Endometrium (tissue), 2 donors: ENCODE results near the gene KIAA0825.

Source experiments
- FAIRE-seq: peaks from 2 replicates; lab custom pipeline; 2012; peaks lifted over from hg19 to GRCh38; lab: Jason Lieb, UNC
- donor health status: control.
- donor health status: control.

The KIAA0825 gene

DNA sequence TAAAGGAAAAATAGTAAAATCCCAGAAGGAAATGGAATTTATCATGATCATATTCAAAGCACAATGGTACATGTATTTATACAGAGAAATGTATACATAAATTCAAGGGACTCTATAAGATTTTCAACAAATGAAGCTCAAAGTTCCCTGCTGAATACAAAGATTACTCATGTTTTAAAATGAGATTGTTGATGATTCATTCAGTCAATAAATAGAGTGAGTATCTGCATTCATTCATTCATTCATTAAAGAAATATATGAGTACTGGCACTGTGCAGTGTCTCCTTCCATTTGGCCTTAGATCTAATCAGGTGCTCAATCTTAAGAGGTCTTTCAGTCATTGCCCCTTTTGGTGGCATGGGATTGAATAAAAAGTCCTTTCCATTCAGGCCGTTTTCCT lies 310.0 kb downstream of the KIAA0825 start:
- FAIRE-seq: no peak

GRCh38 chr5:94304146-94304545 lies 314.3 kb downstream of the KIAA0825 start:
- no peak for FAIRE-seq

DNA sequence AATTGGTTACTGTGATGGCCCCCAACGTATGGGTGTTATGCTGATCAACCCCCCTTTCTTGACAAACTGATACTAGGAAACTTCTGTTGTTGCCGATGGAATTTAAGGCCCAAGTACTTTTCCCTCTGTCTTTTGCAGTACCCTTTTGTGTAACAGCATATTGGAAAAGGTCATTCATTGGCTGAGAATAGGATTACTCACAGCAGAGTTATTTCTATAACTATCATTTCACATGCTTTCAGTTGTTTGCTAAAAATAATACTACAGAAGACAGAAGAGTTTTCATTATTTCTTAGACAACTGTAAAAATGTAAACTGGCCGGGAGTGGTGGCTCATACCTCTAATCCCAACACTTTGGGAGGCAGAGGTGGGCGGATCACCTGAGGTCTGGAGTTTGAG lies 329.5 kb downstream of the KIAA0825 start:
- FAIRE-seq: no peak

GRCh38 chr5:94285984-94286383 lies 332.4 kb downstream of the KIAA0825 start:
- FAIRE-seq: no peak

GRCh38 chr5:94283093-94283492 lies 335.3 kb downstream of the KIAA0825 start:
- FAIRE-seq: no peak

- no peak for FAIRE-seq
Measured at GRCh38 chr5:94281236-94281801, 337.1 kb downstream of the KIAA0825 start.

- no peak for FAIRE-seq
Measured at GRCh38 chr5:94276751-94277150, 341.7 kb downstream of the KIAA0825 start.

DNA sequence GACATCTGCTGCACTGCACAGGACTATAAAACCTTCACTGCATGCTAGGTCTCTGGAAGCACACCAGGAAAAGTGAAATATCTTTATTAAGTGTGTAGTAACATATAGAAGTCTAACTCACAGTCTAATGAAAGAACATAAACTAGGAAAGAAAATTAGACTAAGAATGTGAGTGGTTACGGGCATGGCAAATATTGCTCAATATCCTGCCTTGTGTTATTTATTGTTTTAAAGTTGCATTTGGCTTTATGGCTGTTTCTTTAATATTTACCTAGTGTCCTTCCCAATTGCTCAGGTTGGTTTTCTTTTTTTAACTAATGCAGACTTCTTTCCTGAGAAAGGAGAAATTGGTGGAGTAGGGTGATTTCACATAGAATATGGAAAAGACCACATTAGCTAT lies 342.4 kb downstream of the KIAA0825 start:
- FAIRE-seq: no peak

GRCh38 chr5:94274707-94275106 lies 343.7 kb downstream of the KIAA0825 start:
- no peak for FAIRE-seq

- no peak for FAIRE-seq
Measured at GRCh38 chr5:94268226-94268625, 350.2 kb downstream of the KIAA0825 start.

DNA sequence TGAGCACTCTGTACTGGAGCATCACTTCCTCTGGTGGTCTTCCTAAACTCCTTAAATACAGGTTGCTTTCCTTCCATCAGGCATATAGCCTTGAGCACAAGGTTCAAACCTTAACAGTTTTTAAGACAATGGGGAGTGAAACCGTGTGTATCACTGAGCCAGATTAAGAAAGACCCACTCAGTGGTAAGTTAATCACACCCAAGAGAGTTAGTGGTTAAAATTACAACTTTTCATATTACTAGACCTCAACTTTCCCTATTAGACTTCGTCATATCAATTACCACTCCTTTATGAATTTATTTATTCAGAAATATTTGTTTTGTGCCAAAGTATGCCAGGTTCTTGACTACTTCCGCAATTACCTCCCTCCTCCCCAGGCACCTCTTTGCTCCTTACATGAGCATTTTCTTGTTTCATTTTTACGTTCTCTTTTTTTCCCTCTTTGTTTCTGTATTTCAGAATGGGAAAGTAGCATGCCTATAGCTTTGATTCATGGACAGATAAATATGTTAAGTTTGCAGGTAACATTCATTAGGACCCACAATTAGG lies 351.0 kb downstream of the KIAA0825 start:
- FAIRE-seq: no peak

DNA sequence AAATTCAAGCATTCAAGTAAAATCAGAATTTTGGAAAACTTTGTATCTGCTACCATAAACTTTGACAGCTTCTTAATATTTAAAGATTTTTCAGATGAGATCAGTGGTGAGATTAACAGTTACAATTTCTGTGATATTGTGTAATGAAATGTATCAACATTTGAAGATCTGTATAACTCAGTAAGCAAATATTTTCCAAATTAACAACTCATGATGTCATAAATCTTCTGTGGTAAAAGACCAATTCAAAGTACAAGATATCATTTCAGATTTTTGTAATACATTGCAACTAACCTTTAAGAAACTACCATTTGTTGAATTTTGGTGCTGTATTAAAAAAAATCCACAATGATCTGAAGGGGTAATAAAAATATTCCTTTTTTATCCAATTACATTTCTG lies 352.2 kb downstream of the KIAA0825 start:
- FAIRE-seq: peak; percentile 23

DNA sequence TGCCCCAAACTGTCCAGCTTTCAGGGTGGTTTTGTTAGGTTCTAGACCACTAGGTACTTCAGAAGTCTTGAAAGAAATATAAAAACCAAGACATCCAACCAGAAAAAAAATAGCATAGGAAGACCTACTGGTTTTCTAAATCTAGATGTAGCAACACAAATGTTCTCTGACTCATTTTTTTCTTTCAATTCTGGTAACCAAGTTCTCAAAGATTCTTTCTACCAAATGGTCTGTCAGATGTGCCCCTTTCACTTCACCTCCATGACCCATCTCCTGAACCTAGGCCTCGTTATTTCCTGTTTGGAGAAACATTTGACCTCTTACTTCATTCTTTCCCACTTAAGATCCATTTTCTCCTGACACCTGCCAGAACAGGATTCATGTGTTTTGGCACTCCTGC lies 355.3 kb downstream of the KIAA0825 start:
- no peak for FAIRE-seq

DNA sequence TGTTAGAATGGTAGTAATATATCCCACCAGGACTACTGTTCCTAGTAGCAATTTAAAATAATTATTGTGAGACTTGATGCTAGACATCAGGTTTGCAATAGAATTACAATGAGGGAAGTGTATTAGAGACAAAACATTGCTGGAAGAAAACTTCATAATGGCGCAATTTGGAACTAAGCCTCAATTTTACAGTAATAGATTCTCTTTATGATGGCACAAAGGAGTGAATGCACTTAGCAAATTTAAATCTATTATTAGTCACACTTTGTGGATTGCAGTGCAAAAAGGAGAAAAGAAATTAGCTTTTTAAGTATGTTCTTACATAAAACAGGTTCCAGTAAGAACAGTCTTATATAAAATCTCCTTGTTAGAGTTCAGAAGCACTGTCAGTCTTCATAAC lies 358.3 kb downstream of the KIAA0825 start:
- no peak for FAIRE-seq

DNA sequence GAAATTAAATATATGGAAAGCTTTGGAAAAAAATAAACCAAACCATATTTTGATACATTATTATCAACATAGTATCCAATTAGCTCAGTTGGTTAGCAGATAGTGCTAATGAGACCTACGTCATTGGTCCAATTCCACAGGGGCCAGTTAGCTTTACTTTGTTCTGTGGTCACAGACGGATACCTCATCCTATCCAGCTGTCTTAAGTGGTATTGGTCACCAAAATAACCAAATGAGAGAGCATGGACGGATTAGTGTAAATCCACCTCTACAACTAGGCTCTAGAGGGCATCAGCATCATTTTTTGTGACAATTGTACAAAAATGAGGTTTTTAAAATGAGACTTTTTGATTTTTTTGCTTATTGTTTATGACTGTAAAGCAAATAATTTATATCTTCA lies 364.2 kb downstream of the KIAA0825 start:
- no peak for FAIRE-seq

DNA sequence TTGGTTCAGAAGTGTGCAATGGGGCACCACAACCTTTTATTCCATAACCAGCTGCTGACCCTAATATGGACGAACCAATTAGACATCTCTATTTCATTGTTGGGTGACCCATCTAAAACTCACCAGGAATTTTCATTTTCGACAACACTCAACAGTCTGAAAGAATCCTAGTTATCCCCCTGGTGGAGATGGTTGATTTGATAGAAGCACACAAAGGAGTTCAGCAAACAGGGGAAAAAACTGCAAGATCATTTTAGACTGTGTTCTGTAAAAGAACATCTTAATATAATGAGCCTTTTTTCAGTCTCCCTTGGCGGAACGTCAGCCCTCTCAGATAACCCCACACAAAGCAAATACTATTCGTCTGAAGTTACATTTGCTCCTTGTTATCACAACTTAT lies 367.4 kb downstream of the KIAA0825 start:
- FAIRE-seq: no peak

GRCh38 chr5:94249430-94249829 lies 369.0 kb downstream of the KIAA0825 start:
- no peak for FAIRE-seq

DNA sequence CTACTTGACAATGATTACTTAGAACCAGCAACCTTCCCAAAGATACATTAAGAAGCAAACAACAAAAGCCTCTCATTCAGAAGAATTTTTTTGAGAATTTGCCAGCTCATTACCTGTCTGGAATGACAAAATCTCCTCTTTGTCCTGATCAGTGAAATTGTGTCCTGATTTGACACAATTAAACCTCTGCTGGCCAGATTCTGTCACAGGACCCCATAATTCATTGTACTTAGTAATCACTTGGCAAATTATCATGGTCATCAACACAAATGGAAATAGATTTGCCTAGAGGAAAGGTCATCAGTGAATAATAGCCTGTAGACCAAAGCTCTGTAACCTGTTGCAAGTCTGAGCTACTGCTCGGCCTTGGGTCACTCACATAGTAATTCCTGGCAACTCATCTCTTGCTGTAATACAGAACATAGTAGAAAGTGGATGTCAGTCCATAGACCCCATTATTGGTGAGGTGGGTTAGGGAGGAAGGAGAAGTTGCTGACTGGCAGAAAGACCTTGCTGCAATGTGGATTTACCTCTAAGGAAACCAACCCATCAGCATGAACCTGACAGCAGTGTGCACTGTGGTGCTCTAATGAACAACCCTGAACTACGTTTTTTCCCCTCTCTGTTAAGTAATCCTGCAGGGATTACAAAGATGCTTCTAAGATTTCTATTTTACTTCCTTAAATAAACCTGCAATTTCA lies 370.1 kb downstream of the KIAA0825 start:
- no peak for FAIRE-seq

- FAIRE-seq: no peak
Measured at GRCh38 chr5:94245608-94246007, 372.8 kb downstream of the KIAA0825 start.

DNA sequence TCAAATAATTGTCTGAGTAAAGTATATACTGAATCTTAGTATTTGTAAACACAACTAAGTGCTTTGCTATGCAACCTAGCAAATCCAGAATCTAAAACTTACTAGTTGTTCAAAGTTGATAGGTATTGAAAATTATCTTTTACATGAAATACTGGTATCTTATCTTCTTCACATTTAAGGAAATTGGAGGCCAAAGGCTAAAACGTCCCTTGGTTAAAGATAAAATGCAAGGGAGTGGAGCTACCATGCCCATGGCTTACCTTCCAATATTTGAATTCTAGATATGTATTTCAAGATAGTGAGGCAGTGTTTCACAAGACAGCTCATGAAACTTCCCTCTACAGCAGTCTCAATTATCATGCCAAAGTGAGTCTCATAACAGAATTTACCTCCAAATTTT lies 373.5 kb downstream of the KIAA0825 start:
- no peak for FAIRE-seq

DNA sequence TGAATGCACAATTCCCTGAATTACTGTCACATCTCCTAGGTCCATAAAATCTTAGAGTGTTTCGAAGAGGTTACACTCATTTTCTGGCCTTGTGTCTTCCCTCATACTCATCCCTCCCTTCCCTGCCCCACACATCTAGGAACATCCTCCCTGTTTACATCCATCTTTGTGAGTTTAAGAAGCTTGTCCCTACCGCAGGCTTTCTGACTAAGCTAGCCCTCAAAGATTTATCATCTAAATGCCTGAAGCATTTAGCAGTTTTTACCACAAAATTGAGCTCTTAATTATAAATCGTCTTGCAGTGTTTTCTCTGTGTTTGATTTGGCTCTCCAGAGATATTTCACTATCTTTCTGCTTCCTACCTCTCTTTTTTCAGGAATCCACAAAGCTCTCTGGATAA lies 374.8 kb downstream of the KIAA0825 start:
- FAIRE-seq: no peak

GRCh38 chr5:94240993-94241651 lies 377.3 kb downstream of the KIAA0825 start:
- peak; percentile 55 for FAIRE-seq

- FAIRE-seq: no peak
Measured at GRCh38 chr5:94240596-94240992, 377.8 kb downstream of the KIAA0825 start.
